GM23338 (cell line): ENCODE results near the gene KLC1. TPM values are rescaled to one million over a fixed set of nuclear protein-coding genes. Genes with fewer than 3 reads are reported as not detected.

Source experiments
- ATAC-seq: fragments of 200-7000 bp; cut with Tn5 transposase; 3 replicates; pipeline ENCODE4 v1.9.1; 2020
- DNase-seq: peaks from one replicate; pipeline ENCODE4 v3.0.0-alpha.2; 2015; ENCODE audit warnings: low spot score
- H2AFZ ChIP-seq: fragments of 200-600 bp; sonication (generic); 2 replicates; pipeline ENCODE4 v1.8.0; 2016; ENCODE audit warnings: antibody characterized with exemption, mild to moderate bottlenecking, moderate library complexity
- H3F3A ChIP-seq: fragments of 200-600 bp; sonication (generic); replicated peaks from 2 replicates; pipeline ENCODE4 v1.8.0; 2017; ENCODE audit warnings: antibody characterized with exemption, mixed run types, low read depth
- H3K27ac ChIP-seq: fragments of 200-600 bp; sonication (generic); 2 replicates; pipeline ENCODE4 v1.6.1; 2016; ENCODE audit warnings: low read depth
- H3K27me3 ChIP-seq: fragments of 200-600 bp; sonication (generic); 2 replicates; pipeline ENCODE4 v1.8.0; 2016; ENCODE audit warnings: mild to moderate bottlenecking, mixed run types, moderate library complexity; ENCODE audit not compliant: insufficient read depth
- H3K36me3 ChIP-seq: fragments of 200-600 bp; sonication (generic); 2 replicates; pipeline ENCODE4 v1.8.0; 2016; ENCODE audit warnings: mild to moderate bottlenecking; ENCODE audit not compliant: insufficient read depth
- H3K4me1 ChIP-seq: fragments of 200-600 bp; sonication (generic); 2 replicates; pipeline ENCODE4 v1.8.0; 2016; ENCODE audit warnings: mild to moderate bottlenecking, moderate library complexity; ENCODE audit not compliant: insufficient read depth
- H3K4me2 ChIP-seq: fragments of 200-600 bp; sonication (generic); 2 replicates; pipeline ENCODE4 v1.7.1; 2017; ENCODE audit warnings: mixed run types
- H3K4me3 ChIP-seq: fragments of 200-600 bp; sonication (generic); 2 replicates; pipeline ENCODE4 v1.6.1; 2016; ENCODE audit warnings: mixed run types
- H3K79me2 ChIP-seq: fragments of 200-600 bp; sonication (generic); replicated peaks from 2 replicates; pipeline ENCODE4 v1.8.0; 2017; ENCODE audit warnings: mild to moderate bottlenecking; ENCODE audit not compliant: insufficient read depth
- H3K9me2 ChIP-seq: fragments of 200-600 bp; sonication (generic); 2 replicates; pipeline ENCODE4 v1.8.0; 2017; ENCODE audit not compliant: insufficient read depth
- H4K20me1 ChIP-seq: fragments of 200-600 bp; sonication (generic); replicated peaks from 2 replicates; pipeline ENCODE4 v1.8.0; 2017; ENCODE audit warnings: mild to moderate bottlenecking; ENCODE audit not compliant: insufficient read depth
- H3K27ac Mint-ChIP-seq: 2 replicates; pipeline ENCODE4 v1.8.0; 2020; ENCODE audit warnings: inconsistent platforms, mild to moderate bottlenecking, moderate library complexity, mixed read lengths
- H3K27me3 Mint-ChIP-seq: 3 replicates; pipeline ENCODE4 v1.8.0; 2022; ENCODE audit warnings: low read depth, mild to moderate bottlenecking, moderate library complexity, mixed read lengths, inconsistent platforms; ENCODE audit not compliant: insufficient read depth, poor library complexity
- H3K36me3 Mint-ChIP-seq: 3 replicates; pipeline ENCODE4 v1.8.0; 2021; ENCODE audit warnings: low read depth, mild to moderate bottlenecking, inconsistent platforms, moderate library complexity, mixed read lengths
- H3K4me1 Mint-ChIP-seq: 3 replicates; pipeline ENCODE4 v1.8.0; 2020; ENCODE audit warnings: mild to moderate bottlenecking, inconsistent platforms, mixed read lengths
- H3K4me3 Mint-ChIP-seq: 3 replicates; pipeline ENCODE4 v1.8.0; 2021; ENCODE audit warnings: moderate library complexity, mild to moderate bottlenecking, inconsistent platforms, mixed read lengths
- H3K9me3 Mint-ChIP-seq: 3 replicates; pipeline ENCODE4 v1.8.0; 2020; ENCODE audit warnings: moderate library complexity, mild to moderate bottlenecking, inconsistent platforms, mixed read lengths
- JUNB ChIP-seq: IDR thresholded peaks from one replicate; pipeline ENCODE4 v1.6.1; 2016; ENCODE audit warnings: antibody characterized with exemption; ENCODE audit not compliant: unreplicated experiment
- NANOG ChIP-seq: IDR thresholded peaks from 2 replicates; pipeline ENCODE4 v1.6.1; 2016; ENCODE audit warnings: antibody characterized with exemption, borderline replicate concordance
- POLR2AphosphoS5 ChIP-seq: IDR thresholded peaks from 2 replicates; pipeline ENCODE4 v1.6.1; 2016; ENCODE audit warnings: antibody characterized with exemption, low read depth
- STAT1 ChIP-seq: IDR thresholded peaks from one replicate; pipeline ENCODE4 v1.6.1; 2016; ENCODE audit warnings: antibody characterized with exemption; ENCODE audit not compliant: unreplicated experiment
- ZNF114 ChIP-seq: fragments of 250-450 bp; sonication (Bioruptor Pico); IDR thresholded peaks from 2 replicates; pipeline ENCODE4 v1.5.0; 2020; ENCODE audit warnings: mild to moderate bottlenecking, moderate library complexity
- ZNF331 ChIP-seq: fragments of 250-450 bp; sonication (Bioruptor Pico); IDR thresholded peaks from 2 replicates; pipeline ENCODE4 v1.5.0; 2020; ENCODE audit warnings: low read depth, mild to moderate bottlenecking, moderate library complexity
- polyA plus RNA-seq: library from polyadenylated mRNA; unstranded; fragments of >200 nt; fragmentation: Nextera tagmentation; extraction: Ambion mirVana; gene quantifications from 2 replicates; pipeline ENCODE4 v1.2.1, GENCODE V29; 2016
- total RNA-seq: library from RNA; depleted of rRNA; stranded (reverse); fragments of >200 nt; shearing (Covaris generic); gene quantifications from 2 replicates; pipeline ENCODE4 v1.2.3, GENCODE V29; 2014
- TF ChIP-seq, protein P1 (sequence below): IDR thresholded peaks from one replicate; pipeline ENCODE4 v1.6.1; 2018; ENCODE audit warnings: antibody characterized with exemption; ENCODE audit not compliant: unreplicated experiment
- TF ChIP-seq, protein P2 (sequence below): IDR thresholded peaks from 2 replicates; pipeline ENCODE4 v1.6.1; 2016; ENCODE audit warnings: antibody characterized with exemption

Gene KLC1
- total and polyA plus RNA-seq, 2 experiments from 2014 or later = 165 to 308 TPM

DNA sequence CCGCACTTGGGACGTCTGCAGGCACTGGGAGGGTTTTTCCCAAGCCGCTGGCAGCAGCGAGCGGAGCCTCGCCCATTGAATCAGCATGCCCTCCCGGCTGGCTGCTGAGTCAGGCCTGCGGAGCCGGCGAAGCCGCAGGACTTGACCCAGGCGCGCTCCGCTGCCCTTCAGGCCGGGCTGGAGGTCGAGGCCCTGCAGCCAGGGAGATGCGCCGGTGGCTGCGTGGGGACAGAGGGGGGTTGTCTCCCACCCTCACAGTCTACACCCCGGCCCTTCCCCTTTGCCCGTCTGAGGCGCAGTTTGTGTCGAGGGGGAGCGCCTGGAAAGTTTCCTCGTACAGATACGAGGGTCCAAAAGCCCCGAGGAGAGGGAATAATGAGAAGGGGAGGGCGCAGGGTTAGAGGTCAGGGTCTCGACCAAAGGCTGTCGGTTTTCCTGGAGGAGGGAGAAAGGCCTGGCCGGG lies 759 bp upstream of the KLC1 start:
- no peaks in the 10 kb centered on the region for H3K27me3 ChIP-seq
- H3K27ac ChIP-seq = peak overlapping the region; percentile 99
- H3K4me1 ChIP-seq = peaks cover 18% of the 10 kb centered on the region
- Mint-ChIP-seq H3K27me3 (peaks cover 3% of the 10 kb centered on the region), H3K4me3 (peak overlapping the region; percentile 78), H3K36me3 (peaks cover 3% of the 10 kb centered on the region; the same call in 2 of the 3 replicates), H3K4me1 (peaks cover 22% of the 10 kb centered on the region), H3K9me3 (no peaks in the 10 kb centered on the region), H3K27ac (peak overlapping the region; percentile 97)
- H3F3A ChIP-seq = 0 out of 2 replicates have a peak, but pooled peaks cover 11% of the 10 kb centered on the region
- 0 out of 2 replicates have a peak, but pooled peaks have one; percentile 26 for TF ChIP-seq POLR2AphosphoS5
- TF ChIP-seq, protein P1, sequence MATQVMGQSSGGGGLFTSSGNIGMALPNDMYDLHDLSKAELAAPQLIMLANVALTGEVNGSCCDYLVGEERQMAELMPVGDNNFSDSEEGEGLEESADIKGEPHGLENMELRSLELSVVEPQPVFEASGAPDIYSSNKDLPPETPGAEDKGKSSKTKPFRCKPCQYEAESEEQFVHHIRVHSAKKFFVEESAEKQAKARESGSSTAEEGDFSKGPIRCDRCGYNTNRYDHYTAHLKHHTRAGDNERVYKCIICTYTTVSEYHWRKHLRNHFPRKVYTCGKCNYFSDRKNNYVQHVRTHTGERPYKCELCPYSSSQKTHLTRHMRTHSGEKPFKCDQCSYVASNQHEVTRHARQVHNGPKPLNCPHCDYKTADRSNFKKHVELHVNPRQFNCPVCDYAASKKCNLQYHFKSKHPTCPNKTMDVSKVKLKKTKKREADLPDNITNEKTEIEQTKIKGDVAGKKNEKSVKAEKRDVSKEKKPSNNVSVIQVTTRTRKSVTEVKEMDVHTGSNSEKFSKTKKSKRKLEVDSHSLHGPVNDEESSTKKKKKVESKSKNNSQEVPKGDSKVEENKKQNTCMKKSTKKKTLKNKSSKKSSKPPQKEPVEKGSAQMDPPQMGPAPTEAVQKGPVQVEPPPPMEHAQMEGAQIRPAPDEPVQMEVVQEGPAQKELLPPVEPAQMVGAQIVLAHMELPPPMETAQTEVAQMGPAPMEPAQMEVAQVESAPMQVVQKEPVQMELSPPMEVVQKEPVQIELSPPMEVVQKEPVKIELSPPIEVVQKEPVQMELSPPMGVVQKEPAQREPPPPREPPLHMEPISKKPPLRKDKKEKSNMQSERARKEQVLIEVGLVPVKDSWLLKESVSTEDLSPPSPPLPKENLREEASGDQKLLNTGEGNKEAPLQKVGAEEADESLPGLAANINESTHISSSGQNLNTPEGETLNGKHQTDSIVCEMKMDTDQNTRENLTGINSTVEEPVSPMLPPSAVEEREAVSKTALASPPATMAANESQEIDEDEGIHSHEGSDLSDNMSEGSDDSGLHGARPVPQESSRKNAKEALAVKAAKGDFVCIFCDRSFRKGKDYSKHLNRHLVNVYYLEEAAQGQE = no peak
- TF ChIP-seq NANOG = no peak
- H2AFZ ChIP-seq = peak overlapping the region; percentile 81
- H3K9me2 ChIP-seq = no peaks in the 10 kb centered on the region
- DNase-seq = peak; percentile 78
- peak overlapping the region; percentile 96 for H3K4me2 ChIP-seq
- H3K79me2 ChIP-seq = peaks cover 37% of the 10 kb centered on the region
- H3K4me3 ChIP-seq = peak overlapping the region; percentile 85
- peak; percentile 57 for ATAC-seq
- peaks cover 31% of the 10 kb centered on the region for H4K20me1 ChIP-seq
- H3K36me3 ChIP-seq = no peaks in the 10 kb centered on the region

DNA sequence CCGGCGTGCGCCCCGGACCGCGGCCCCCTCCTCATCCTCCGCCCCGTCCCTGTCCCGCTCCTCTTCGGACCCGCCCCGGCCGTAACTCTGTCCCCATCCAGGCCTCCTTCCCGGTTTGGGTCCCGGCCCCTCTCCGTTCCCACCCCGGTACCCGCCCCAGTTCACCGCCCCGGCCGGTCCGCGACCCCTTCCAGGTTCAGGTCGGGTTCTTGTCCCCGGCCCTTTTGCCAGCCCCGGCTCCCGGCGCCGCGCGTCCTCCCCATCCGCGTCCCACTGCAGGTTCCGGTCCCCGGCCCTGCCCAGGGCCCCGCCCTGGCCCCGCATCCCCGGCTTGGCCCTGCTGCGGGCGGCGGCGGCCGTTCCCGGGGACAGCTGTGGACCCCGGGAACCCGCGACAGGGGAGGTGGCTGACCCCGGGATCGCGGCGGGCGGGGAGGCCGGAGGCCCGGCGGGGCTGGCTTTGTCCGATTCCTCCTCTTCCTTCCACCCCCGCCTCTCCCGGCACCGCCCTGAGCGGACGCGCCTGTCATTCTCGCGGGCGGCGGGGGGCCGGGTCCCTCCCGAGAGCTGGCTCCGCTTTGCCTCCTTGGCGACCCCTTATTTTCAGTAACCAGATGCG lies 601 bp downstream of the KLC1 start:
- H3K4me1 Mint-ChIP-seq = peaks cover 30% of the 10 kb centered on the region
- DNase-seq (peak; percentile 73), ATAC-seq (peak; percentile 26)
- peak overlapping the region; percentile 94 for H3K4me3 Mint-ChIP-seq
- Histone ChIP-seq H3K79me2 (peaks cover 51% of the 10 kb centered on the region), H3K9me2 (no peaks in the 10 kb centered on the region), H3K4me1 (peaks cover 18% of the 10 kb centered on the region), H2AFZ (no peak overlapping the region), H3K4me2 (peak overlapping the region; percentile 96), H3K27me3 (no peaks in the 10 kb centered on the region), H4K20me1 (peaks cover 42% of the 10 kb centered on the region), H3F3A (0 out of 2 replicates have a peak, but pooled peaks cover 15% of the 10 kb centered on the region), H3K27ac (0 out of 2 replicates have a peak overlapping the region, but pooled peaks have one; percentile 99), H3K4me3 (peak overlapping the region; percentile 85), H3K36me3 (no peaks in the 10 kb centered on the region)
- H3K27me3 Mint-ChIP-seq = peaks cover 7% of the 10 kb centered on the region
- no peaks in the 10 kb centered on the region for H3K9me3 Mint-ChIP-seq
- H3K27ac Mint-ChIP-seq = peak overlapping the region; percentile 89; the same call in 1 of the 2 replicates
- H3K36me3 Mint-ChIP-seq = peaks cover 10% of the 10 kb centered on the region
- TF ChIP-seq JUNB (no peak), ZNF331 (CRISPR knock-in tag) (no peak), ZNF114 (CRISPR knock-in tag) (no peak), STAT1 (no peak)
- TF ChIP-seq, protein P2, sequence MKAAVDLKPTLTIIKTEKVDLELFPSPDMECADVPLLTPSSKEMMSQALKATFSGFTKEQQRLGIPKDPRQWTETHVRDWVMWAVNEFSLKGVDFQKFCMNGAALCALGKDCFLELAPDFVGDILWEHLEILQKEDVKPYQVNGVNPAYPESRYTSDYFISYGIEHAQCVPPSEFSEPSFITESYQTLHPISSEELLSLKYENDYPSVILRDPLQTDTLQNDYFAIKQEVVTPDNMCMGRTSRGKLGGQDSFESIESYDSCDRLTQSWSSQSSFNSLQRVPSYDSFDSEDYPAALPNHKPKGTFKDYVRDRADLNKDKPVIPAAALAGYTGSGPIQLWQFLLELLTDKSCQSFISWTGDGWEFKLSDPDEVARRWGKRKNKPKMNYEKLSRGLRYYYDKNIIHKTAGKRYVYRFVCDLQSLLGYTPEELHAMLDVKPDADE = no peak
- TF ChIP-seq, protein P1 = no peak
